Ascending aorta (tissue), 2 donors: Measurements from ENCODE around the gene AP5B1. TPM values are rescaled to one million over a fixed set of nuclear protein-coding genes. Genes with fewer than 3 reads are reported as not detected.

Experiments
- DNase-seq, 2 donors: peaks; one replicate each; pipeline ENCODE4 v3.0.0-alpha.2; 2019; ENCODE audit warnings: low spot score in 2 of 2
- H3K27ac ChIP-seq, 2 donors: fragments of 200-600 bp; sonication (generic); one replicate each; pipeline ENCODE4 v1.5.1; 2016 to 2017; ENCODE audit warnings: mild to moderate bottlenecking in 1 of 2
- H3K27me3 ChIP-seq: fragments of 200-600 bp; sonication (generic); one replicate; pipeline ENCODE4 v1.5.1; 2017
- H3K36me3 ChIP-seq, 2 donors: fragments of 200-600 bp; sonication (generic); one replicate each; pipeline ENCODE4 v1.5.1; 2016
- H3K4me1 ChIP-seq, 2 donors: fragments of 200-600 bp; sonication (generic); one replicate each; pipeline ENCODE4 v1.5.1; 2016 to 2017; ENCODE audit warnings: mild to moderate bottlenecking in 1 of 2
- H3K4me3 ChIP-seq, 2 donors: fragments of 200-600 bp; sonication (generic); one replicate each; pipeline ENCODE4 v1.5.1; 2016 to 2017; ENCODE audit warnings: mild to moderate bottlenecking in 1 of 2
- H3K9me3 ChIP-seq, 2 donors: fragments of 200-600 bp; sonication (generic); one replicate each; pipeline ENCODE4 v1.5.1; 2016
- intact Hi-C: fragments of 100-400 bp; cut with DNase I; formaldehyde crosslinking; loops from one replicate; pipeline ENCODE4 v1.15.1; 2023
- total RNA-seq: library from RNA; depleted of rRNA; stranded (reverse); fragments of >200 nt; gene quantifications from one replicate; pipeline ENCODE4 v1.1.0, GENCODE V29; 2016
- TF ChIP-seq, protein P1 (sequence below), 3 experiments: fragments of 200-600 bp in 2 of 3; fragments of 450-650 bp in 1 of 3; sonication (generic) in 2 of 3; IDR thresholded peaks; one replicate each; pipeline ENCODE4 v1.5.1; 2016 to 2019; ENCODE audit warnings: antibody characterized with exemption in 3 of 3, mild to moderate bottlenecking in 1 of 3, moderate library complexity in 1 of 3

The AP5B1 gene
- total RNA-seq, 1 donor from 2014 or later = 31.8 TPM

DNA sequence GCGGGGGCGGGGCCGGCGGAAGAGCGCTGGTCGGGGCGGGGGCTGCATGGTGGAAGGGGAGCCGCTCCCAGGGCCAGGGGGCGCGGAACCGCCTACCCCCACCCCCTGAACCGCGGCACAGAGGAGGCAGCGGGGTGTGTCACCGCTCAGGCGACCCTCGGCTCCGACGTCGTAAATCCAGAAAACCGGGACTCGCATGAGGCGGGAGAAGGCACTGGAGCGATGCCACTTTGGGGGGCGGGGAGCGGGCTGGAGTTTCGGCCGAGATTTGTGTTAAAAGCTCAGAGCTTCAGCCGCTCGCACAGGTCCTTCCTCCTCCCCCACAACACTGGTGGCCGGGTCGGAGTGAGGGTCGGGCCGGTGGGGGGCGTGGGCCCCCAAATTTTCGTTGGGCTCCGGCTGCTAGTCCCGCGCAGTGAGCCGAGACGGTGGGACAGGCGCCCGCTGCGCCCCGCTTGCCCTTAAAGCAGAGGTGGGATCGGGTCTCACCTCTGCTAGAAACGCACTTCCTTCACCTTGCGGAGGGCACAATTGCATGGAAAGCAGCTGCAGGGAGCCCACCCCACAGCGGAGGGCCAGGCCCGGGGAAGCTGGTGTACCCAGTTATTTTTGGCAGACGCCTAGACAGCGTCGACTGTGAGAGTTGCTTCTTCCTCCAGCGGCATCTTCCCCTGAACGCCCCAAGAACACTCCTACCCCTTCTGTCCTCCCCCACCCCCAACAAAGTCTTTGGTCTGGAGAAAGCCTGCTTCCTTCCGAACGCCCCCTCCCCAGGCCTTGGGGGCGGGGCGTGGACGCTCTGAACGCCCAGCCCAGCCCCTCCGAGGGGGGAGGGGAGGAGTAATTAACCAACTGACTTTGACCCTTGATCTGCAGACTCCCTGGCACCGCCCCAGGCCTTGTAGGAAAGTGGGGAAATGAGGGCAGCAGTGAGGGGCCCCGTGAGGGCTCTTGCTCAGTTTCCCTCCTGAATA lies 7.2 kb upstream of the AP5B1 start:
- no peaks in the 10 kb centered on the region for H3K36me3 ChIP-seq
- H3K4me3 ChIP-seq = peak overlapping the region; percentile 37 to 50
- no peak overlapping the region for H3K27ac ChIP-seq
- H3K27me3 ChIP-seq = peaks cover 23% of the 10 kb centered on the region
- TF ChIP-seq, protein P1, sequence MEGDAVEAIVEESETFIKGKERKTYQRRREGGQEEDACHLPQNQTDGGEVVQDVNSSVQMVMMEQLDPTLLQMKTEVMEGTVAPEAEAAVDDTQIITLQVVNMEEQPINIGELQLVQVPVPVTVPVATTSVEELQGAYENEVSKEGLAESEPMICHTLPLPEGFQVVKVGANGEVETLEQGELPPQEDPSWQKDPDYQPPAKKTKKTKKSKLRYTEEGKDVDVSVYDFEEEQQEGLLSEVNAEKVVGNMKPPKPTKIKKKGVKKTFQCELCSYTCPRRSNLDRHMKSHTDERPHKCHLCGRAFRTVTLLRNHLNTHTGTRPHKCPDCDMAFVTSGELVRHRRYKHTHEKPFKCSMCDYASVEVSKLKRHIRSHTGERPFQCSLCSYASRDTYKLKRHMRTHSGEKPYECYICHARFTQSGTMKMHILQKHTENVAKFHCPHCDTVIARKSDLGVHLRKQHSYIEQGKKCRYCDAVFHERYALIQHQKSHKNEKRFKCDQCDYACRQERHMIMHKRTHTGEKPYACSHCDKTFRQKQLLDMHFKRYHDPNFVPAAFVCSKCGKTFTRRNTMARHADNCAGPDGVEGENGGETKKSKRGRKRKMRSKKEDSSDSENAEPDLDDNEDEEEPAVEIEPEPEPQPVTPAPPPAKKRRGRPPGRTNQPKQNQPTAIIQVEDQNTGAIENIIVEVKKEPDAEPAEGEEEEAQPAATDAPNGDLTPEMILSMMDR (IDR thresholded peaks at IDR 0.05) = no peak
- peaks cover 4 to 13% of the 10 kb centered on the region in 2 donors for H3K4me1 ChIP-seq
- DNase-seq = no peak
- intact Hi-C loops = no loop called here
- H3K9me3 ChIP-seq = no peaks in the 10 kb centered on the region

DNA sequence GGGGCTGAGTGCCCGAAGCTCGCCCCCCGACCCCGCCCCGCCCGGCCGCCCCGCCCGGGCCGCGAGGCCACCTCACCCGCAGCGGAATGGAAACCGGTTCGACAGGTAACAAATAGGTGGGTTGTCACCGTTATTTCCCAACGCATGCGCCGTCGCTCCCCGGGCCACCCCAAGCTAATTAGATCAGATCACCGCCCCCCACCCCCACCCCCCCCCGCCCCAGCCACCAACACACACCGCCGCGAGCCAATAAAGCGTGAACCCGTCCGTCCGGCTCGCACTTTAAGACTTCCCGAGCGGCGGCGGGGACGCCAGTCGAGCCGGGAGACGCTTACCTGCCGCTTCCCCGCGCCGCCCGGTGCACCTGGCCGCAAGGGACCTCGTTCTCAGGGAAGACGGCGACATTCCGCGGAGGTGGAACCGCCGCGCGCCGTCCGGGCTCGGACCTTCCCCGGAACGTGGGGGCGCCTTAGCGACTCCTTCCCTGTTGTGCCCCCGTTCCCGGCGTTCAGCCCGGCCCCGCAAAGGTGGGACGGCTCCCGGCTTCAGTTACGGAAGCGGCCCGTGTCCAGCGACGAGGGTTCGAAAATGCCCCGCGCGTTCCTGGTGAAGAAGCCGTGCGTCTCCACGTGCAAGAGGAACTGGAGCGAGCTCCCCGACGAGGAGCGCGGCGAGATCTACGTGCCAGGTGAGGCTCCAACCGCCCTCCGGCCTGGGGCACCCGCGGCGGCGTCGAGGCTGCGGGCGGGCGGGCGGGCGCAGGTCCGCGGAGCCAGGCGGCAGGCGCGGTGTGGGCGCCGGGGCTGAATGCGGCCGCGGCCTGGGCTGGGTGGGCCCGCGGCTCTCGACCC lies 6.2 kb upstream of the AP5B1 start, which contains the start of gene OVOL1:
Gene OVOL1, plus strand, starts transcription at position 278 of the 851 bp plus-strand sequence. Its CDS starts 311 bp downstream, at position 589.
- DNase-seq = no peak
- peaks cover 23% of the 10 kb centered on the region for H3K27me3 ChIP-seq
- intact Hi-C loops = no loop called here
- peak within 1 kb of the TSS; percentile 38 to 50 for H3K4me3 ChIP-seq
- no peaks in the 10 kb centered on the region for H3K36me3 ChIP-seq
- TF ChIP-seq, protein P1 (IDR thresholded peaks at IDR 0.05) = no peak
- no peaks in the 10 kb centered on the region for H3K9me3 ChIP-seq
- H3K4me1 ChIP-seq = peaks cover 4 to 13% of the 10 kb centered on the region in 2 donors
- H3K27ac ChIP-seq = no peak within 1 kb of the TSS

DNA sequence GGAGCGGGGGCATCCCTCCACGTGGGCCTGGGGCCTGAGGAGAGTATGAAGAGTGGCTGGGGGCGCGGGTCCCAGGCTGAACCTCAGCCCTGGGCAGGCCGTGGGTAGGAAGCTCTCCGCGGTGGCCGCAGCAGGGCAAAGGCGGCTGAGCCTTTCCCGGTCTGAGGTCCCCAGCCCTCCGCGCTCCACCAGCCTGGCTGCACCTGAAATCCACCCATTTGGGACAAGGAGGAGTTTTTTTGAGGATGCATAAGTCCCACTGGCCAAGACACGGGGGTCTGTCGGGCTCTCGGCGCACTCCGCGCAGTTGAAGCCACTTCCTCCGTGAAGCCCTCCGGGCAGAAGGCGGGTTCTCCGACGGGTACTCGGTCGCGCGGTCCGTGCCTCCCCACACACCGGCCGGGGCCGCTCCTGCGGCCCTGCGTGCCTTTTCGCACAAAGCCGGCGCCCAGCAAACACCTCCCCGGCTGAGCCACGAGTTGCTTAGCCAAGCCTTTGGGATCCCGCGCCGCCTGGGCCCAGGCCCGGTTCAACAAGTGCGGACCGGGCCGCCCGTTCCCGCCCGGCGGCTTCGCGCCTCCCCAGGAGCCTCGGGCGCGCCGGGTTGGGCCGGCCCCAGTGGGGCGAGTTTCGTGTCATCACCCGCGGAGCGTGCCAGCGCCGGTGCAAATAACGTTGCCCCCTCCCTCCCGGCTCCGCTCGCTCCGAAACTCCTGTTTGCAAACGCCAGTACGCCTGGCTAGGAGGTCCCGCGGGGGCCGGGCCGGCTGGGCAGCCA lies 5.4 kb upstream of the AP5B1 start:
- H3K4me1 ChIP-seq = peaks cover 4 to 13% of the 10 kb centered on the region in 2 donors
- TF ChIP-seq, protein P1 (IDR thresholded peaks at IDR 0.05) = no peak
- H3K4me3 ChIP-seq = peak overlapping the region; percentile 38 to 50
- intact Hi-C loops = no loop called here
- DNase-seq = no peak
- H3K27me3 ChIP-seq = peaks cover 23% of the 10 kb centered on the region
- no peaks in the 10 kb centered on the region for H3K9me3 ChIP-seq
- H3K27ac ChIP-seq = no peak overlapping the region
- no peaks in the 10 kb centered on the region for H3K36me3 ChIP-seq

DNA sequence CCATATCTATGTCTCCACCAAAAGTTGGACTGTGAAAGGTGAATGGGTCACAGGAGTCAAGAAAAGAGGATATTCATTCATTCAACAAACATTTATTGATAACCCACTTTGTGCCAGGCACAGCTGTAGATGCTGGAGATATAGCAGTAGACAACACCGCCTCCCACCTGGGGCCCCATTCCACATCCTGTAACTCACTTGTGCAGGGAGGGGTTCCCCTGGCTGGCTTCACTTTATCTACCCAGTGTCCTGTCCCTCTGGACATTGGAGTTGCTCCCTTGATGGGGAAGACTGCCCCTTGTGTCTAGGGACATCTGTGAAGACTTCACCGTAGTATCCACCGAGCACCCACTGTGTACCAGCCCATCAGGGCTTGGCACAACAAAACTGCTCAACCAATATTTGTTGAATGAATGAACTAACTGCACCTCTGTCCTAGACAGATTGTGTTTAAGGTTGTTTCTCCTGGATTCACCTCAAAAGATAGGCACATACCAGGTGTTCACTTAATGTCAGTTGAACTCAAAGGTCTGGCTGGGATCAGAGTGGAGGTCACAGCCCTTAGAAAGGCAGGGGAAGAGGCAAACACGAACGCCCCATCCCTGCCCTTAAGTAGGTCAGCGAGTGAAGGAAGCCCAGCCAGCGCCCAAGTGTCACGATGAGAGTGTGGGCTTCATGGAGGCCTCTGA lies 4.7 kb upstream of the AP5B1 start:
- peaks cover 4 to 13% of the 10 kb centered on the region in 2 donors for H3K4me1 ChIP-seq
- no peak for DNase-seq
- H3K27ac ChIP-seq = no peak overlapping the region
- peaks cover 23% of the 10 kb centered on the region for H3K27me3 ChIP-seq
- no peaks in the 10 kb centered on the region for H3K36me3 ChIP-seq
- no peaks in the 10 kb centered on the region for H3K9me3 ChIP-seq
- TF ChIP-seq, protein P1 (IDR thresholded peaks at IDR 0.05) = no peak
- intact Hi-C loops = no loop called here
- H3K4me3 ChIP-seq = no peak overlapping the region
